Coronary artery (tissue), 2 donors: ENCODE results near the gene REPIN1.

ENCODE experiments used
- DNase-seq: peaks from one replicate; pipeline ENCODE4 v3.0.0-alpha.2; 2017; ENCODE audit warnings: low spot score
- H3K27ac ChIP-seq, 2 donors: fragments of 200-600 bp; sonication (generic); one replicate each; pipeline ENCODE4 v1.5.1; 2016 to 2019
- H3K4me3 ChIP-seq: fragments of 200-600 bp; sonication (generic); 2 replicates; pipeline ENCODE4 v1.5.1; 2016; ENCODE audit warnings: mild to moderate bottlenecking, moderate library complexity
- CTCF ChIP-seq: fragments of 200-600 bp; sonication (generic); IDR thresholded peaks from one replicate; pipeline ENCODE4 v1.5.1; 2019; ENCODE audit warnings: antibody characterized with exemption

Gene REPIN1

GRCh38 chr7:150403376-150404171 lies 35.0 kb downstream of the REPIN1 start:
- DNase-seq, result no peak
- no peak for TF ChIP-seq CTCF
- Histone ChIP-seq H3K4me3 (no peak overlapping the region), H3K27ac (peak overlapping the region; percentile 89 to 92)

- TF ChIP-seq CTCF, result no peak
- H3K4me3 ChIP-seq, result peak overlapping the region; percentile 77
- DNase-seq, result no peak
- H3K27ac ChIP-seq, result peak overlapping the region; percentile 89 to 92
Measured at GRCh38 chr7:150404172-150404804, 35.7 kb downstream of the REPIN1 start.

- no peak for TF ChIP-seq CTCF
- peak; percentile 89 for DNase-seq
- Histone ChIP-seq H3K4me3 (peak overlapping the region; percentile 77), H3K27ac (peak overlapping the region; percentile 89 to 92)
Measured at GRCh38 chr7:150404805-150405583, 36.4 kb downstream of the REPIN1 start.

GRCh38 chr7:150405584-150406311 lies 37.1 kb downstream of the REPIN1 start:
- Histone ChIP-seq H3K27ac (peak overlapping the region; percentile 89 to 92), H3K4me3 (peak overlapping the region; percentile 77)
- no peak for TF ChIP-seq CTCF
- no peak for DNase-seq

- peak overlapping the region; percentile 89 to 92 for H3K27ac ChIP-seq
- peak overlapping the region; percentile 77 for H3K4me3 ChIP-seq
Measured at GRCh38 chr7:150406312-150406566, 37.6 kb downstream of the REPIN1 start.

More at GRCh38 chr7:150406312-150406566, 37.6 kb downstream of the REPIN1 start:
- no peak for DNase-seq
- no peak for TF ChIP-seq CTCF
